GM21360 (cell line): ENCODE data around the gene CPXM2.

ENCODE experiments used
- ATAC-seq: cut with Tn5 transposase; IDR thresholded peaks from one replicate; pipeline ENCODE4 v1.9.1; 2021; ENCODE audit warnings: mild to moderate bottlenecking, moderate library complexity; ENCODE audit not compliant: unreplicated experiment

CPXM2 gene

GRCh38 chr10:123804716-123805115 is 86.9 kb downstream of the CPXM2 start:
- no peak for ATAC-seq

GRCh38 chr10:123800821-123801220 is 90.8 kb downstream of the CPXM2 start:
- no peak for ATAC-seq

- no peak for ATAC-seq
These were observed 91.3 kb downstream of the CPXM2 start for GRCh38 chr10:123800289-123800688.

DNA sequence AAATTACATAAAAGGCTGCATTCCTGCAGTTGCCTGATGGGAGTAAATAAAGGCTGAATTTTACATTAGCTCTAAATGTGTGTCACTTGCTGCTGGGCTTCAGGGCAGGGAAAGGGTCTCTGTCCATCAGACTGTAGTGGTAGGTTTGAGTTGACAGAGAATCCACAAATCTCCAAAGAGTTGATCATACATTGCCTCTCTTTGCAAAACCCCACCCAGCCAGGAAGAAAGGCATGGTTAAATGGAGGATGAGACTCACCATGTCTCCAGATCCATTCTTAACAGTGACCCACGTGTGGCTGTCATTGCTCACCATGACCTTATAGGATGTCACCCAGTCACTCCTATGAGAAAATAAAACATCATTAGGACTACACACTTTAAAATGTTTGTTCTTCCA is 92.8 kb downstream of the CPXM2 start:
- ATAC-seq: no peak

DNA sequence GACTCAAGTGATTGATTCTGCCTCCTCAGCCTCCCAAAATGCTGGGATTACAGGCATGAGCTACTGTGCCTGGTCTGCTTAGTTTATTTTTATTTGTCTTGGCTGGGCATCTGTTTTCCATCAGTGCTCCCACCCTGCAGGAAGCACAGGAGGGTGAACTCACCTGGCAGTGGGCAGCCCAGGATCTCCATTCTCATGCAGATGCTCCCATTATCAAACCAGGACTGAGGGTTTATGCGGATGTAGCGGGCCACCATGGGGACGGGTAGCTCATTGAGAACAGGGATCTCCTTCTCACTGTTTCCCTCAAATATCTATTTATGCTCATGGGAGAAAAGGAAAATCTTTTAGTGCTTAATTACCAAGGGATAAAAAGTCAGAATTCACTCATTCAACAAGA is 93.8 kb downstream of the CPXM2 start:
- ATAC-seq: no peak

- ATAC-seq: no peak
These were observed 94.9 kb downstream of the CPXM2 start for GRCh38 chr10:123796736-123797135.

- ATAC-seq: no peak
These were observed 95.6 kb downstream of the CPXM2 start for GRCh38 chr10:123795846-123796590.

GRCh38 chr10:123795196-123795780 is 96.3 kb downstream of the CPXM2 start:
- ATAC-seq: no peak

- ATAC-seq: no peak
These were observed 99.2 kb downstream of the CPXM2 start for GRCh38 chr10:123792248-123792978.

GRCh38 chr10:123790132-123790885 is 101.3 kb downstream of the CPXM2 start:
- no peak for ATAC-seq

DNA sequence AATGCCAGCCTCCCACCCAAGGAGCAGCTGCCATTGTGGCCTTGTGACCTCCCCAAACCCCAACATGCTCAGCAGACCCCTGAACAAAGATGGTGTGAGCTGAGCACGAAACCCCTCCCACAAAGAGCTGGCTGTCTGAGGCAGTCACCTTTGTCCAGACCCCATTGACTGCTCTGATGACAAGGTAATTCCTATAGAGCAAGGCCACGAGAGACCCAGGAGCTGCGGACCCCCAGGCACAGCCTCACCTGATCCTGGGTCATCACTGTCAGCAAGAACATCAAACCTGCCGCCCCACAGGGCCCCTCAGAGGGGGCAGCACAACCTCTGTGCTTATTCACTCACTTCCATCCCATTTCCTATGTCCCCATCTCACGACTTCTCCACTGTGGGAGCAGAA is 102.6 kb downstream of the CPXM2 start:
- no peak for ATAC-seq

DNA sequence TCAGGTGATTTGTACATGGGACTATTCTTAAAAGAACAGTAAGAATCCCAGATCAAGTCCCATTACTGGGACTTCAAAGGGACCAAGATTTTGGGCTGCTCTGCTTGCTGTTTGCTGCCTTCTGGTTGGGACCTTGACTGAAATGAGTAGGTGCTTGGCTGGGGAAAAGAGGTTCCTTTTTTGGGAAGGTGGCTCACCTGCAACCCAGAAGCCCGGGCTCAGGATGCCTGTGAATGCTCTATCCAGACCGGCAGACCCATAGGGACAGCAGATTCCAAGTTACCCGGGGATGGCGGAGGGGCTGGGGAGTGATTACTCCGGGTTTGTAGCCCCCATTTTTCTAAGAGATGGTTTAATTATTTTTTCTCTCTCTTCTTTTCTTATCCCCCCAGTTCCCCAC is 104.0 kb downstream of the CPXM2 start:
- no peak for ATAC-seq

GRCh38 chr10:123786896-123787295 is 104.7 kb downstream of the CPXM2 start:
- no peak for ATAC-seq

GRCh38 chr10:123786306-123786705 is 105.3 kb downstream of the CPXM2 start:
- no peak for ATAC-seq

GRCh38 chr10:123784646-123785045 is 107.0 kb downstream of the CPXM2 start:
- ATAC-seq: no peak

- ATAC-seq: no peak
These were observed 107.4 kb downstream of the CPXM2 start for GRCh38 chr10:123784216-123784615.

DNA sequence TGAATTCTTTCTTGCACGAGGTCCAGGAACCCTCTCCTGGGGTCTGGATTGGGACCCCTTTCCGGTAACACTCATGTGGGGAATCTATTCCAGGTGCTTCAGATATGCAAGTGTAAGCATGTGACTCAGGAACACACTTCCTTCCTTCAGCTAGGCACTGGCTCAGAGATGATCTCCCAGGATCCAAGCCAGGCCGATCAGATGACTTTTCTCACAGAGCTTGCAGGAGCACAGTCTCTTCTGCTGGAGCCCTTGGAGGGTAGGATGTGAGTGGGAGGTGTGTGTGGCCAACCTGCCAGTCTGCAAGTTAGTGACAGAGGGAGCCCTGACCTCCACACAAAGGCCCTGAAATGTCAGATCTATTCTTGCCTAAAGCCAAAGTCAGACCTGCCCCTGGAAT is 108.3 kb downstream of the CPXM2 start:
- no peak for ATAC-seq

- ATAC-seq: no peak
These were observed 109.1 kb downstream of the CPXM2 start for GRCh38 chr10:123782549-123782948.

DNA sequence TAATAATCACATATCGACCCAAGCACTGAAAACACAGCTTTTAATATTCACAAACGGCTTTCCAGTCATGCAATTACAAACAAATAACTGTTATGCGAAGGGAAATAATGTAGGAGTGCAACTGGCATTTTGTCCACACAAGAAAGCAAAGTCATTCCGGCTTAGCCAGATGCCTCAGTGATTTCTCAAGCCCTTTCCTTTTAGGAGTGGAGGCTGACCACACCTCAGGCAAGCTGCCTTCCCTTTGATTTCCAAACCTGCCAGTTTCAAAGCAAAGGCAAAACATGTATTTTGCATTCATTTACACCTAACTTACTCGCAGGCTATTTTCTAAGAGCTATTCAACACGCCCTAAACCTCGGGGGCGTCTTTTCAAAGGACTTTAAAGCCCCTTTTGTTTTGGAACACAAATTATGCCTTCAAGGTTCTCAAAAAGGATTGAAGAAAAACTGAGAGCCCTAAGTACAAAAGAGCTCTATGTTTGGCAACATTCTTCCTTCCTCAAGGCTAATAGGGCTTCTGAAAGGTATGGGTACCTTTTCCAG is 109.6 kb downstream of the CPXM2 start:
- ATAC-seq: no peak

DNA sequence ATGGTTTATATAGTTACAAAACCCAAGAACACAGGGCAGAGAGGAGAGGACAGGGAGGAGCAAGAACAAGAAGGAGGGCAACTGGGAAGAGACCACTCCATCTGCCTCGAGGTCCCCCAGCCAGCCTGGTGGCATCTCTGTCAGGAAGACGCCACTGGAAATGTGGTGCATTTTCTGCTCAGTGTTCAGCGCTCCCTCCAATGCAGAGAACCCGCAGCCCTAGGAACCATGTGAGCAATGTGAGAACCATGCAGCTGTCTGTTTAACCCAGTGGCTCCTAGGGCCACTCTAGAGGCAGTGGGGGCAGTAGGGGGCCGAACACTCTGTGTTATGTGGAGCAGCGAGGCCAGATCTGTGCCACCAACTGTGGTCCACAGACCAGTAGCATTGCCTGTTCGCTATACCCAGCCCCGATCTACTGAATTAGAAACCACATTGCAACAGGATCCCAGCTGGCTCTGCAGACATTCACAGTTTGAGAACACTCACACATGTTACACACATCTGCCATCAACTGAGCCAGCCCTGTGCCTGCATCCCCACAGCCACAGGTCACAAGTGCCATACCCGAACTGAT is 110.2 kb downstream of the CPXM2 start:
- ATAC-seq: no peak
